HepG2 (cell line): ENCODE data around the gene EMILIN3.

Experiments
- EP300 ChIP-seq, 3 experiments: sonication (generic) in 1 of 3; formaldehyde crosslinking in 1 of 3; IDR thresholded peaks; 2 replicates each; pipeline versions ENCODE4 v1.5.1 to v1.6.1; 2011 to 2020; ENCODE audit warnings: low read depth in 2 of 3, low read length in 2 of 3, borderline replicate concordance in 1 of 3, improper control_type of control experiment in 1 of 3, mild to moderate bottlenecking in 1 of 3, missing genetic modification reagents in 1 of 3, moderate library complexity in 1 of 3
- EZH2 ChIP-seq: conservative IDR thresholded peaks from 2 replicates; pipeline ENCODE4 v1.6.1; 2012; ENCODE audit warnings: mild to moderate bottlenecking, low read depth, low read length, moderate library complexity
- KAT2B ChIP-seq: fragments of 150-350 bp; IDR thresholded peaks from 2 replicates; pipeline ENCODE4 v1.6.1; 2014; ENCODE audit warnings: low read depth, low read length, borderline replicate concordance
- POLR2A ChIP-seq, 2 experiments: IDR thresholded peaks; 2 replicates each; pipeline ENCODE4 v1.6.1; 2011; ENCODE audit warnings: low read depth in 2 of 2, low read length in 2 of 2, mild to moderate bottlenecking in 1 of 2, moderate library complexity in 1 of 2; ENCODE audit not compliant: insufficient read depth in 1 of 2
- SATB2 ChIP-seq: sonication (generic); formaldehyde crosslinking; IDR thresholded peaks from 2 replicates; pipeline ENCODE4 v1.5.0; 2020; ENCODE audit warnings: missing genetic modification reagents
- ZNF441 ChIP-seq: sonication (generic); formaldehyde crosslinking; IDR thresholded peaks from 2 replicates; pipeline ENCODE4 v1.7.0; 2021; ENCODE audit warnings: missing genetic modification reagents, borderline replicate concordance
- ZNF839 ChIP-seq: sonication (generic); formaldehyde crosslinking; IDR thresholded peaks from 2 replicates; pipeline ENCODE4 v1.4.0; 2020; ENCODE audit warnings: missing genetic modification reagents, mild to moderate bottlenecking, borderline replicate concordance

DNA sequence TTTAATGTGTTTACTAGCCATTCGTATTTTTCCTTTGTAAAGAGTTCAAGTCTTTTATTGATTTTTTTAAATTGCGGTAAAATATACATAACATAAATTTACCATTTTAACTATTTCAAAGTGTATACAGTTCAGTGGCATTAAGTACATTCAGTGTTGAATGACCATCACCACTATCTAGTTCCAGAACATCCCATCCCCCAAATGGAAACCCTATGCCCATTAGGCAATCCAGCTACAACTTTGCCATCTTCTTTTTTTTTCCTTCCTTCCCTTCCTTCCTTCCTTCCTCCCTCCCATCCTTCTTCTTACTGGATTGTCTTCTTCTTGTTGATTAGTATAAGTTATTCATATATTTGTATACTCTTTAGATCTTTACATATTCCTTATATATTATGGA lies 17.4 kb downstream of the EMILIN3 start:
- TF ChIP-seq SATB2 (CRISPR knock-in tag) = no peak
- TF ChIP-seq ZNF441 = no peak
- no peak for TF ChIP-seq ZNF839 (CRISPR knock-in tag)
- TF ChIP-seq EZH2 = no peak
- no peak for TF ChIP-seq KAT2B
- TF ChIP-seq EP300 (IDR thresholded peaks at IDR 0.05; ENCODE audit: low read depth in 2 of 2, low read length in 2 of 2) = no peak
- TF ChIP-seq EP300 (CRISPR knock-in tag; IDR thresholded peaks at IDR 0.05; ENCODE audit: borderline replicate concordance) = no peak
- no peak for TF ChIP-seq POLR2A (IDR thresholded peaks at IDR 0.05; ENCODE audit: insufficient read depth in 1 of 2, low read depth in 2 of 2, low read length in 2 of 2)
